IMR-90 (cell line): ENCODE results near the gene NFKBIZ. TPM values are rescaled to one million over a fixed set of nuclear protein-coding genes. Genes with fewer than 3 reads are reported as not detected.

ENCODE experiments used
- ATAC-seq: fragments of 200-7000 bp; cut with Tn5 transposase; 2 replicates; pipeline ENCODE4 v1.9.1; 2020; ENCODE audit warnings: low read depth, mild to moderate bottlenecking, moderate library complexity
- BruUV-seq: library from RNA; stranded (reverse); fragments of 400-500 nt; replicated peaks from 2 replicates; lab custom pipeline; 2021; lab: Mats Ljungman, UMichigan
- CTCF ChIA-PET: fragments of 300-600 bp; formaldehyde crosslinking; extraction: SDS; loops from one replicate; lab custom pipeline; 2021; ENCODE audit warnings: antibody characterized with exemption; lab: Yijun Ruan, JAX
- POLR2A ChIA-PET: fragments of 300-600 bp; sonication (Branson Sonifier 250); formaldehyde crosslinking; loops from one replicate; lab custom pipeline; 2022; ENCODE audit warnings: antibody characterized with exemption; ENCODE audit not compliant: unreplicated experiment; lab: Charles Lee
- DNase-seq: peaks from one replicate; pipeline ENCODE4 v3.0.0; 2013
- H2AFZ ChIP-seq: replicated peaks from 2 replicates; pipeline ENCODE3; 2013; ENCODE audit warnings: low read length, mild to moderate bottlenecking; ENCODE audit not compliant: poor library complexity
- H2AK5ac ChIP-seq: 2 replicates; pipeline ENCODE4 v1.6.1; 2013; ENCODE audit warnings: low read depth, low read length, inconsistent platforms
- H2AK9ac ChIP-seq: replicated peaks from 2 replicates; pipeline ENCODE3; 2013; ENCODE audit warnings: mild to moderate bottlenecking, low read depth, low read length, moderate library complexity; ENCODE audit not compliant: poor library complexity
- H2BK120ac ChIP-seq: 2 replicates; pipeline ENCODE4 v1.6.1; 2013; ENCODE audit warnings: low read depth, low read length, inconsistent platforms
- H2BK15ac ChIP-seq: 3 replicates; pipeline ENCODE4 v1.6.1; 2013; ENCODE audit warnings: low read depth, low read length, inconsistent platforms
- H2BK20ac ChIP-seq: 2 replicates; pipeline ENCODE4 v1.6.1; 2013; ENCODE audit warnings: low read depth, mild to moderate bottlenecking, inconsistent platforms, low read length, moderate library complexity
- H2BK5ac ChIP-seq: 2 replicates; pipeline ENCODE4 v1.6.1; 2013; ENCODE audit warnings: mild to moderate bottlenecking, low read depth, low read length, inconsistent platforms; ENCODE audit not compliant: poor library complexity, severe bottlenecking
- H3K14ac ChIP-seq: replicated peaks from 2 replicates; pipeline ENCODE4 v1.6.1; 2013; ENCODE audit warnings: low read depth, low read length, inconsistent platforms
- H3K18ac ChIP-seq: 2 replicates; pipeline ENCODE4 v1.6.1; 2013; ENCODE audit warnings: low read depth, low read length, control low read depth
- H3K23ac ChIP-seq: 2 replicates; pipeline ENCODE4 v1.6.1; 2013; ENCODE audit warnings: low read depth, low read length, inconsistent platforms
- H3K27ac ChIP-seq: 2 replicates; pipeline ENCODE4 v1.5.1; 2013; ENCODE audit warnings: mild to moderate bottlenecking, control low read depth, low read length; ENCODE audit not compliant: insufficient read depth
- H3K27me3 ChIP-seq: 2 replicates; pipeline ENCODE4 v1.6.1; 2013; ENCODE audit warnings: low read length; ENCODE audit not compliant: control insufficient read depth, insufficient read depth
- H3K36me3 ChIP-seq: 2 replicates; pipeline ENCODE4 v1.6.1; 2013; ENCODE audit warnings: low read length, mixed read lengths; ENCODE audit not compliant: control insufficient read depth, insufficient read depth
- H3K4ac ChIP-seq: 2 replicates; pipeline ENCODE4 v1.6.1; 2013; ENCODE audit warnings: low read depth, low read length, inconsistent platforms
- H3K4me1 ChIP-seq: 2 replicates; pipeline ENCODE4 v1.6.1; 2013; ENCODE audit warnings: low read length, mixed read lengths; ENCODE audit not compliant: control insufficient read depth, insufficient read depth
- H3K4me2 ChIP-seq: 2 replicates; pipeline ENCODE4 v1.6.1; 2013; ENCODE audit warnings: low read depth, mild to moderate bottlenecking, control low read depth, low read length, moderate library complexity
- H3K4me3 ChIP-seq: 2 replicates; pipeline ENCODE4 v1.5.1; 2013; ENCODE audit warnings: low read depth, mild to moderate bottlenecking, control low read depth, low read length, moderate library complexity; ENCODE audit not compliant: insufficient read depth
- H3K56ac ChIP-seq: 2 replicates; pipeline ENCODE4 v1.6.1; 2013; ENCODE audit warnings: low read length, inconsistent platforms; ENCODE audit not compliant: insufficient read depth; ENCODE audit errors: extremely low read depth
- H3K79me1 ChIP-seq, 2 experiments: 2 replicates each; pipeline ENCODE4 v1.6.1; 2013; ENCODE audit warnings: low read length in 2 of 2, inconsistent platforms in 1 of 2, low read depth in 1 of 2
- H3K9ac ChIP-seq: 2 replicates; pipeline ENCODE4 v1.6.1; 2013; ENCODE audit warnings: low read depth, low read length, control low read depth
- H3K9me1 ChIP-seq: 2 replicates; pipeline ENCODE4 v1.6.1; 2013; ENCODE audit warnings: low read length, inconsistent platforms; ENCODE audit not compliant: insufficient read depth
- H3K9me3 ChIP-seq: 2 replicates; pipeline ENCODE4 v1.6.1; 2013; ENCODE audit warnings: low read length; ENCODE audit not compliant: control insufficient read depth, insufficient read depth
- H4K20me1 ChIP-seq: 2 replicates; pipeline ENCODE4 v1.6.1; 2013; ENCODE audit warnings: low read length, inconsistent platforms; ENCODE audit not compliant: insufficient read depth
- H4K5ac ChIP-seq: 2 replicates; pipeline ENCODE4 v1.6.1; 2013; ENCODE audit warnings: mild to moderate bottlenecking, low read depth, low read length, control low read depth
- H4K8ac ChIP-seq, 2 experiments: 2 replicates each; pipeline ENCODE4 v1.6.1; 2013; ENCODE audit warnings: low read depth in 2 of 2, low read length in 2 of 2, control low read depth in 1 of 2, inconsistent platforms in 1 of 2
- H4K91ac ChIP-seq: 2 replicates; pipeline ENCODE4 v1.6.1; 2013; ENCODE audit warnings: low read depth, low read length, inconsistent platforms; ENCODE audit not compliant: insufficient read depth
- WGBS, 2 experiments: methylation state at CpG; one replicate each; pipeline versions ENCODE4 v1.1.5 to v1.1.7; 2013; ENCODE audit warnings: missing lambda C conversion rate in 2 of 2; ENCODE audit not compliant: insufficient read length in 1 of 2; ENCODE audit errors: extremely low coverage in 2 of 2; 5-methylcytosine and 5-hydroxymethylcytosine counted together
- dilution Hi-C: fragments of 300-500 bp; cut with HindIII; formaldehyde crosslinking; loops from one replicate; pipeline ENCODE4 v1.14.3; 2018; ENCODE audit warnings: low sequenced_read_pairs; ENCODE audit not compliant: unreplicated experiment
- in situ Hi-C: fragments of 300-500 bp; cut with MboI; formaldehyde crosslinking; loops from 3 replicates; pipeline ENCODE4 v1.14.3; 2019; ENCODE audit warnings: low sequenced_read_pairs, inconsistent platforms, mixed read lengths
- intact Hi-C: fragments of 100-400 bp; cut with micrococcal nuclease; formaldehyde crosslinking; loops from 2 replicates; pipeline ENCODE4 v1.10.0; 2022
- polyA plus RNA-seq, 3 experiments: library from polyadenylated mRNA; depleted of rRNA; stranded (reverse); fragments of >200 nt; gene quantifications; 2 replicates each; pipeline ENCODE4 v1.2.3, GENCODE V29; 2012; ENCODE audit warnings: low replicate concordance in 1 of 3
- total RNA-seq: library from RNA; depleted of rRNA; stranded (reverse); fragments of >200 nt; gene quantifications from 2 replicates; pipeline ENCODE4 v1.2.3, GENCODE V29; 2012
- TF ChIP-seq, protein P1 (sequence below): fragments of 150-350 bp; IDR thresholded peaks from 2 replicates; pipeline ENCODE4 v1.6.1; 2016; ENCODE audit warnings: low read depth, mild to moderate bottlenecking, low read length, moderate library complexity, borderline replicate concordance

Gene NFKBIZ
- total and polyA plus RNA-seq, 2 of the 4 experiments (the other 2 are of a cell fraction): 35.0 to 40.9 TPM

DNA sequence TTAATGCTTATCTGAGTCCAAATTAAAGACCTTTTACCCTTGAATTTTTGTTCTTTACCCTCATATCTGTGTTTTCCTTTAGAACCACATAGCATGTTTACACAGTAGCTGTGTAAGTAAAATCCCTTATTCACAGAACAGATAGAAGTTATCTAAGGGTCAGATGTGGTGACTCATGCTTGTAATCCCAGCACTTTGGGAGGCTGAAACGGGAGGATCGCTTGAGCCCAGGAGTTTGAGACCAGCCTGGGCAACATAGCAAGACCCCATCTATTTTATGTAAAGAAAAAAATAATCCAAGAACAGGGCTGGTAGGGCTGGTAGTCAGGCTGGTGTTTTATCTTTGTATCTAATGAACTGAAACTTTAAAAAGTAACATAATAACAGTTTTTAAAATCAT, 47.1 kb upstream of the NFKBIZ start:
- BruUV-seq: no TSS peak
- Histone ChIP-seq H2BK5ac (no peak overlapping the region), H4K8ac (no peak overlapping the region), H3K56ac (no peak overlapping the region), H3K4ac (no peak overlapping the region), H3K14ac (no peak overlapping the region), H3K4me3 (no peak overlapping the region), H3K27ac (no peak overlapping the region), H4K20me1 (0 out of 2 replicates have a peak, but pooled peaks cover 3% of the 10 kb centered on the region), H4K5ac (no peak overlapping the region), H3K9me3 (no peaks in the 10 kb centered on the region), H3K4me2 (no peak overlapping the region), H2BK20ac (no peak overlapping the region), H3K9ac (no peak overlapping the region), H3K27me3 (no peaks in the 10 kb centered on the region), H2BK120ac (no peak overlapping the region), H3K18ac (no peak overlapping the region), H2BK15ac (no peak overlapping the region), H3K36me3 (peaks cover 16% of the 10 kb centered on the region), H2AK5ac (no peak overlapping the region), H3K4me1 (no peaks in the 10 kb centered on the region), H2AFZ (no peak overlapping the region), H2AK9ac (no peak overlapping the region), H3K23ac (no peak overlapping the region), H3K79me1 (peaks cover 12 to 15% of the 10 kb centered on the region in 2 experiments), H4K91ac (no peak overlapping the region), H3K9me1 (no peaks in the 10 kb centered on the region)
- ATAC-seq (no peak), DNase-seq (no peak)
- TF ChIP-seq, protein P1, sequence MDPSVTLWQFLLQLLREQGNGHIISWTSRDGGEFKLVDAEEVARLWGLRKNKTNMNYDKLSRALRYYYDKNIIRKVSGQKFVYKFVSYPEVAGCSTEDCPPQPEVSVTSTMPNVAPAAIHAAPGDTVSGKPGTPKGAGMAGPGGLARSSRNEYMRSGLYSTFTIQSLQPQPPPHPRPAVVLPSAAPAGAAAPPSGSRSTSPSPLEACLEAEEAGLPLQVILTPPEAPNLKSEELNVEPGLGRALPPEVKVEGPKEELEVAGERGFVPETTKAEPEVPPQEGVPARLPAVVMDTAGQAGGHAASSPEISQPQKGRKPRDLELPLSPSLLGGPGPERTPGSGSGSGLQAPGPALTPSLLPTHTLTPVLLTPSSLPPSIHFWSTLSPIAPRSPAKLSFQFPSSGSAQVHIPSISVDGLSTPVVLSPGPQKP: no peak
- ChIA-PET CTCF (interaction anchor here (1.2 to 8.5 kb wide), 3 partner anchors 12 to 424 kb away, joined by 4 to 81 read pairs (median 6); no protein-coding TSS in a partner anchor), POLR2A (interaction anchor here (1.2 kb wide), 1 partner anchor 23 kb away, joined by 4 read pairs; the partner anchor contains the start of gene NXPE3)
- in situ Hi-C loops (loop anchor here (10.0 kb wide), 1 partner anchor 733 kb away; no protein-coding TSS in a partner anchor), intact Hi-C loops (loop anchor here (2.0 kb wide), 1 partner anchor 735 kb away; no protein-coding TSS in a partner anchor), dilution Hi-C loops (loop anchor here (10.0 kb wide), 1 partner anchor 733 kb away; no protein-coding TSS in a partner anchor)
- WGBS, 2 experiments: no CpG with 5 or more reads among the region's 2 CpGs
